Mesenchymal stem cell (in vitro differentiated cells and primary cell): Measurements from ENCODE around the gene TRIM67.
A peak's percentile ranks its signal among the peaks of the same experiment; 100 is the strongest.

Source experiments
- DNase-seq: peaks from one replicate; pipeline ENCODE4 v3.0.0-alpha.2; 2013
- H2AFZ ChIP-seq: one replicate; pipeline ENCODE4 v1.6.1; 2013; ENCODE audit warnings: low read depth, mild to moderate bottlenecking, control low read depth, inconsistent platforms, low read length, moderate library complexity
- H2AK5ac ChIP-seq: 2 replicates; pipeline ENCODE4 v1.6.1; 2013; ENCODE audit warnings: low read length, moderate library complexity, mild to moderate bottlenecking, inconsistent platforms; ENCODE audit not compliant: severe bottlenecking
- H2BK120ac ChIP-seq: one replicate; pipeline ENCODE4 v1.6.1; 2013; ENCODE audit warnings: low read depth, mild to moderate bottlenecking, inconsistent platforms, low read length, moderate library complexity
- H2BK12ac ChIP-seq, 2 experiments: one replicate each; pipeline ENCODE4 v1.6.1; 2013; ENCODE audit warnings: inconsistent platforms in 2 of 2, low read length in 2 of 2, mild to moderate bottlenecking in 2 of 2, moderate library complexity in 2 of 2, control low read depth in 1 of 2
- H2BK15ac ChIP-seq: one replicate; pipeline ENCODE4 v1.6.1; 2013; ENCODE audit warnings: mild to moderate bottlenecking, low read depth, inconsistent platforms; ENCODE audit not compliant: poor library complexity, severe bottlenecking
- H2BK5ac ChIP-seq: 2 replicates; pipeline ENCODE4 v1.6.1; 2013; ENCODE audit warnings: low read depth, mild to moderate bottlenecking, low read length, control low read depth, inconsistent platforms; ENCODE audit not compliant: poor library complexity, severe bottlenecking
- H3K14ac ChIP-seq, 2 experiments: one replicate each; pipeline ENCODE4 v1.6.1; 2013; ENCODE audit warnings: inconsistent platforms in 2 of 2, low read length in 2 of 2, control low read depth in 1 of 2, mild to moderate bottlenecking in 1 of 2, moderate library complexity in 1 of 2
- H3K18ac ChIP-seq, 2 experiments: one replicate each; pipeline ENCODE4 v1.6.1; 2013; ENCODE audit warnings: inconsistent platforms in 2 of 2, low read length in 2 of 2, control low read depth in 1 of 2, low read depth in 1 of 2, mild to moderate bottlenecking in 1 of 2
- H3K23ac ChIP-seq, 2 experiments: one replicate each; pipeline ENCODE4 v1.6.1; 2013; ENCODE audit warnings: inconsistent platforms in 2 of 2, low read length in 2 of 2, mild to moderate bottlenecking in 2 of 2, moderate library complexity in 2 of 2, control low read depth in 1 of 2
- H3K27ac ChIP-seq: 2 replicates; pipeline ENCODE4 v1.5.1; 2013; ENCODE audit warnings: mild to moderate bottlenecking, moderate library complexity, low read length, control low read depth, inconsistent platforms; ENCODE audit not compliant: poor library complexity, severe bottlenecking
- H3K27me3 ChIP-seq, 2 experiments: 2 replicates each; pipeline versions ENCODE4 v1.6.1 to v1.7.0; 2013; ENCODE audit warnings: low read length in 2 of 2, mild to moderate bottlenecking in 2 of 2, moderate library complexity in 2 of 2, control low read depth in 1 of 2, inconsistent platforms in 1 of 2; ENCODE audit not compliant: control insufficient read depth in 1 of 2, insufficient read depth in 1 of 2
- H3K36me3 ChIP-seq, 2 experiments: 2 replicates each; pipeline versions ENCODE4 v1.6.1 to v1.7.0; 2013; ENCODE audit warnings: low read length in 2 of 2, control low read depth in 1 of 2, inconsistent platforms in 1 of 2, low read depth in 1 of 2, mild to moderate bottlenecking in 1 of 2; ENCODE audit not compliant: insufficient read depth in 2 of 2, control insufficient read depth in 1 of 2
- H3K4ac ChIP-seq, 2 experiments: one replicate each; pipeline ENCODE4 v1.6.1; 2013; ENCODE audit warnings: inconsistent platforms in 2 of 2, low read length in 2 of 2, mild to moderate bottlenecking in 2 of 2, moderate library complexity in 2 of 2, control low read depth in 1 of 2, low read depth in 1 of 2
- H3K4me1 ChIP-seq: 2 replicates; pipeline ENCODE4 v1.6.1; 2013; ENCODE audit warnings: low read depth, low read length, control low read depth; ENCODE audit not compliant: control insufficient read depth, insufficient read depth
- H3K4me2 ChIP-seq: 2 replicates; pipeline ENCODE4 v1.6.1; 2013; ENCODE audit warnings: low read length, mild to moderate bottlenecking, inconsistent platforms; ENCODE audit not compliant: poor library complexity, severe bottlenecking
- H3K4me3 ChIP-seq, 2 experiments: 2 replicates each; pipeline versions ENCODE4 v1.5.1 to v1.7.0; 2013; ENCODE audit warnings: low read length in 2 of 2, mild to moderate bottlenecking in 2 of 2, control low read depth in 1 of 2, low read depth in 1 of 2; ENCODE audit not compliant: insufficient read depth in 1 of 2
- H3K79me1 ChIP-seq: replicated peaks from 2 replicates; pipeline ENCODE4 v1.6.1; 2013; ENCODE audit warnings: mild to moderate bottlenecking, control low read depth, low read length, inconsistent platforms; ENCODE audit not compliant: poor library complexity, severe bottlenecking
- H3K9ac ChIP-seq: 2 replicates; pipeline ENCODE4 v1.7.0; 2013; ENCODE audit warnings: mild to moderate bottlenecking, low read length, moderate library complexity
- H3K9me3 ChIP-seq: 2 replicates; pipeline ENCODE4 v1.7.0; 2013; ENCODE audit warnings: mild to moderate bottlenecking, low read length; ENCODE audit not compliant: control insufficient read depth
- H4K8ac ChIP-seq: one replicate; pipeline ENCODE4 v1.6.1; 2013; ENCODE audit warnings: inconsistent platforms, mild to moderate bottlenecking, low read length, moderate library complexity
- H4K91ac ChIP-seq: one replicate; pipeline ENCODE4 v1.6.1; 2013; ENCODE audit warnings: mild to moderate bottlenecking, low read length, inconsistent platforms
- WGBS: methylation state at CpG from one replicate; pipeline ENCODE4 v1.1.7; 2013; ENCODE audit warnings: mixed read lengths; 5-methylcytosine and 5-hydroxymethylcytosine counted together

TRIM67 gene

DNA sequence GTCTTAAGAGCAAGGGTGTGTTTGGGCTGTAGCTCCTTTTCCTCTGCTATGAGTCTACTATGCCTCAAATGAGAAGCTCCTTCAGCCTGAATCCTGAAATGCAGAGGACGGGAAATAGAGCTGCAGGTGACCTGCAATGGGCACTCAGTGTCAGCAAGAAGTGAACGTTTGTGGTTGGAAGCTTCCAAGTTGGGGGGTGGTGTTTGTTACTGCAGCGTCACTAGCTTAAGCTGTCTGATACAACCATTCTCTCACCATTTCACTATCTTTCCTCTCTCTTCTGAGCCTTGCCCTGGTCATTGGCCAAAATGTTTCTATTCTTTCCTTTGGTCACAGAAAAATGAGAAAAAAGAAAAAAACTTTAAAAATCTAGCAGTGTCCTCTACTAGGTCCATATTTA, 19.4 kb downstream of the TRIM67 start:
- Histone ChIP-seq H2BK120ac (no peak overlapping the region), H3K79me1 (no peaks in the 10 kb centered on the region)

DNA sequence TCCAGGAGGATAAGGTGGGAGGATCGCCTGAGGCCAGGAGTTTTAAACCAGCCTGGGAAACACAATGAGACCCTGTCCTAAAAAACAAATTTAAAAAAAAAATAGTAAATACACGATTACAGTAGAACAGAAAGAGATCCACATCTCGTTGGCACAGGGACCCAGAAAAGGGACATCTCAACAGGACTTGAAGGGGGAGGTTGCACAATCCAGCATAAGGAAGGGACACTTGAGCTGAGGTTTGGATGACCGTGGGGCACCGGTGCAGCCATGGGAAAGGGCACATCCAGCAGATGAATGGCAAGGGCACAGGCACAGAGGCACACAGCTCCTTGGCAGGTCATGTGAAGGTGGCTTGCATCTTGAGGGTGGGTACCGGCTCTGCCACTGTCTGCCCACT, 20.5 kb downstream of the TRIM67 start:
- no peak overlapping the region for H2AK5ac ChIP-seq
- H2AFZ ChIP-seq: no peak overlapping the region
- H4K91ac ChIP-seq: no peak overlapping the region
- no peaks in the 10 kb centered on the region for H3K36me3 ChIP-seq
- H3K27me3 ChIP-seq: peaks cover 47 to 64% of the 10 kb centered on the region in 2 experiments
- H2BK5ac ChIP-seq: no peak overlapping the region
- H3K9ac ChIP-seq: no peak overlapping the region
- H2BK120ac ChIP-seq: no peak overlapping the region
- WGBS: 72% methylated on average over 5 of the region's 6 CpGs
- H2BK15ac ChIP-seq: no peak overlapping the region
- no peak overlapping the region for H3K14ac ChIP-seq
- no peak overlapping the region for H4K8ac ChIP-seq
- H3K4me2 ChIP-seq: no peak overlapping the region
- DNase-seq: no peak
- no peak overlapping the region for H3K4ac ChIP-seq
- no peak overlapping the region for H3K4me3 ChIP-seq
- H3K9me3 ChIP-seq: peaks cover 5% of the 10 kb centered on the region
- H3K27ac ChIP-seq: no peak overlapping the region
- no peak overlapping the region for H2BK12ac ChIP-seq
- no peaks in the 10 kb centered on the region for H3K4me1 ChIP-seq
- H3K79me1 ChIP-seq: no peaks in the 10 kb centered on the region
- no peak overlapping the region for H3K23ac ChIP-seq
- H3K18ac ChIP-seq: no peak overlapping the region

More for the DNA sequence above, 19.4 kb downstream of the TRIM67 start:
- Histone ChIP-seq H3K4me2 (no peak overlapping the region), H2BK5ac (no peak overlapping the region), H3K36me3 (no peaks in the 10 kb centered on the region), H4K8ac (no peak overlapping the region), H2BK12ac (no peak overlapping the region), H3K23ac (no peak overlapping the region), H3K27me3 (peaks cover 38 to 63% of the 10 kb centered on the region in 2 experiments), H2AK5ac (no peak overlapping the region), H2AFZ (no peak overlapping the region), H4K91ac (no peak overlapping the region), H3K9me3 (peaks cover 5% of the 10 kb centered on the region), H3K4me3 (no peak overlapping the region), H3K4me1 (no peaks in the 10 kb centered on the region), H3K27ac (no peak overlapping the region), H3K4ac (no peak overlapping the region), H3K14ac (no peak overlapping the region), H3K18ac (no peak overlapping the region), H2BK15ac (no peak overlapping the region), H3K9ac (no peak overlapping the region)
- DNase-seq: no peak
- WGBS: 89% methylated on average over 1 of the region's 3 CpGs

- Histone ChIP-seq H4K8ac (no peak overlapping the region), H4K91ac (no peak overlapping the region), H2BK5ac (no peak overlapping the region), H3K4me2 (no peak overlapping the region), H3K4ac (no peak overlapping the region), H2AK5ac (no peak overlapping the region), H3K4me1 (no peaks in the 10 kb centered on the region), H3K9me3 (peaks cover 8% of the 10 kb centered on the region), H3K36me3 (no peaks in the 10 kb centered on the region), H2AFZ (no peak overlapping the region), H2BK12ac (no peak overlapping the region), H3K27ac (no peak overlapping the region), H3K18ac (no peak overlapping the region), H3K27me3 (peaks cover 61 to 76% of the 10 kb centered on the region in 2 experiments), H2BK120ac (no peak overlapping the region), H3K79me1 (no peaks in the 10 kb centered on the region), H3K9ac (no peak overlapping the region), H2BK15ac (no peak overlapping the region), H3K14ac (no peak overlapping the region), H3K4me3 (no peak overlapping the region), H3K23ac (no peak overlapping the region)
- no peak for DNase-seq
- WGBS: 63% methylated on average over 13 of the region's 13 CpGs
Measured at GRCh38 chr1:231183639-231184590, 22.1 kb downstream of the TRIM67 start.

DNA sequence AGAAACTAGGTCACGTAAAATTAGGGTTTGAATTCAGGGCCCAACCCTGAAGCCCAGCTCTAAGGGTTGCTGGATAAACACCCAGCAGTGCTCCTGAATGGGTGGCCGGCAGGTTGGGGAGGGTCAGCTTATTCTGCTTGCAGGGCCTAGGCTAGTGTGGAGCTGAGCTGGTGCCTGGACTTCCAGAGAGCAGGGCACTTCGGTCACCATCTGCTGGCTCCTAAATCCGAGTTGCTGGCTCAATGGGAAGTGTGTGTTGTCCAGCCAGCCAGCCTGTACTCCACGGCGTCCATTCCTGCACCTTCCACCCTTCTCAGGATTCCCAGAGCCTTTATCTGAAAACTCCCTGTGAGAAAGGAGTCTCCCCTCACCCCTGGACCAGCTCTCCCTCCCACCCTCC, 23.0 kb downstream of the TRIM67 start:
- H3K27me3 ChIP-seq: peaks cover 65 to 78% of the 10 kb centered on the region in 2 experiments
- H2AK5ac ChIP-seq: no peak overlapping the region
- no peak overlapping the region for H4K8ac ChIP-seq
- peak overlapping the region; percentile 30 for H4K91ac ChIP-seq
- no peak overlapping the region for H2BK5ac ChIP-seq
- H3K23ac ChIP-seq: no peak overlapping the region
- no peak overlapping the region for H2BK120ac ChIP-seq
- WGBS: 73% methylated on average over 3 of the region's 6 CpGs
- DNase-seq: no peak
- H3K14ac ChIP-seq: no peak overlapping the region
- H3K18ac ChIP-seq: no peak overlapping the region
- no peak overlapping the region for H2BK15ac ChIP-seq
- no peak overlapping the region for H2AFZ ChIP-seq
- no peak overlapping the region for H2BK12ac ChIP-seq
- H3K9me3 ChIP-seq: peaks cover 8% of the 10 kb centered on the region
- no peaks in the 10 kb centered on the region for H3K36me3 ChIP-seq
- H3K9ac ChIP-seq: no peak overlapping the region
- H3K79me1 ChIP-seq: no peaks in the 10 kb centered on the region
- no peak overlapping the region for H3K4ac ChIP-seq
- no peak overlapping the region for H3K4me2 ChIP-seq
- no peak overlapping the region for H3K27ac ChIP-seq
- H3K4me3 ChIP-seq: no peak overlapping the region
- H3K4me1 ChIP-seq: no peaks in the 10 kb centered on the region
